T-helper 9 cell (primary cell): Measurements from ENCODE around the gene TFAP2A.

Experiments
- DNase-seq: peaks from one replicate; pipeline ENCODE4 v3.0.0-alpha.2; 2020

Gene TFAP2A

GRCh38 chr6:10398446-10399218 is 16.2 kb downstream of the TFAP2A start:
- no peak for DNase-seq

- DNase-seq = no peak
These were observed 17.0 kb downstream of the TFAP2A start for GRCh38 chr6:10397756-10398445.

GRCh38 chr6:10396785-10397184 is 18.1 kb downstream of the TFAP2A start:
- DNase-seq = no peak

- no peak for DNase-seq
These were observed 18.9 kb downstream of the TFAP2A start for GRCh38 chr6:10395704-10396546.

- DNase-seq = no peak
These were observed 19.6 kb downstream of the TFAP2A start for GRCh38 chr6:10395171-10395703.

- no peak for DNase-seq
These were observed 21.2 kb downstream of the TFAP2A start for GRCh38 chr6:10393544-10394225.

- no peak for DNase-seq
These were observed 23.1 kb downstream of the TFAP2A start for GRCh38 chr6:10391799-10392198.

- DNase-seq = no peak
These were observed 23.6 kb downstream of the TFAP2A start for GRCh38 chr6:10391299-10391630.

GRCh38 chr6:10390495-10391298 is 24.2 kb downstream of the TFAP2A start:
- DNase-seq = no peak

GRCh38 chr6:10389739-10390494 is 25.0 kb downstream of the TFAP2A start:
- DNase-seq = no peak

GRCh38 chr6:10386756-10387654 is 27.9 kb downstream of the TFAP2A start:
- no peak for DNase-seq

- no peak for DNase-seq
These were observed 28.7 kb downstream of the TFAP2A start for GRCh38 chr6:10386220-10386619.

GRCh38 chr6:10385524-10386132 is 29.2 kb downstream of the TFAP2A start:
- DNase-seq = no peak

GRCh38 chr6:10384610-10385523 is 30.0 kb downstream of the TFAP2A start:
- no peak for DNase-seq

- DNase-seq = no peak
These were observed 30.7 kb downstream of the TFAP2A start for GRCh38 chr6:10384091-10384609.

- no peak for DNase-seq
These were observed 31.4 kb downstream of the TFAP2A start for GRCh38 chr6:10383331-10384090.

- no peak for DNase-seq
These were observed 32.0 kb downstream of the TFAP2A start for GRCh38 chr6:10382728-10383330.
